GM12878 (cell line): ENCODE results near the gene ORAI3. TPM values are rescaled to one million over a fixed set of nuclear protein-coding genes. Genes with fewer than 3 reads are reported as not detected.

Experiments used
- ASH2L ChIP-seq: fragments of 300-600, 200-600 bp; sonication (generic); IDR thresholded peaks from 2 replicates; pipeline ENCODE4 v1.6.1; 2017; ENCODE audit warnings: low read depth, mild to moderate bottlenecking, borderline replicate concordance
- CEBPB ChIP-seq, 2 experiments: fragments of 150-350 bp in 1 of 2; IDR thresholded peaks; 2 replicates each; pipeline ENCODE4 v1.6.1; 2012 to 2014; ENCODE audit warnings: low read depth in 2 of 2, low read length in 2 of 2, borderline replicate concordance in 1 of 2, inconsistent platforms in 1 of 2
- GABPA ChIP-seq: IDR thresholded peaks from 2 replicates; pipeline ENCODE4 v1.6.1; 2014; ENCODE audit warnings: antibody characterized with exemption, low read depth, mild to moderate bottlenecking, inconsistent platforms
- HCFC1 ChIP-seq: fragments of 150-350 bp; IDR thresholded peaks from 2 replicates; pipeline ENCODE4 v1.6.1; 2014; ENCODE audit warnings: low read length
- IKZF2 ChIP-seq, 2 experiments: fragments of 450-650 bp; IDR thresholded peaks; 2 replicates each; pipeline ENCODE4 v1.6.1; 2017; ENCODE audit warnings: mild to moderate bottlenecking in 2 of 2, moderate library complexity in 2 of 2
- IRF4 ChIP-seq: IDR thresholded peaks from 2 replicates; pipeline ENCODE4 v1.6.1; 2011; ENCODE audit warnings: low read depth, low read length
- MTA2 ChIP-seq: fragments of 450-650 bp; IDR thresholded peaks from 2 replicates; pipeline ENCODE4 v1.6.1; 2016; ENCODE audit warnings: low read depth, mild to moderate bottlenecking, moderate library complexity
- MYB ChIP-seq: fragments of 150-350 bp; IDR thresholded peaks from 2 replicates; pipeline ENCODE4 v1.6.1; 2014; ENCODE audit warnings: mild to moderate bottlenecking, low read depth, low read length, borderline replicate concordance
- NFIC ChIP-seq: IDR thresholded peaks from 2 replicates; pipeline ENCODE4 v1.6.1; 2012; ENCODE audit warnings: low read depth, mild to moderate bottlenecking, inconsistent platforms, low read length, moderate library complexity
- NFXL1 ChIP-seq: fragments of 450-650 bp; IDR thresholded peaks from 2 replicates; pipeline ENCODE4 v1.6.1; 2017; ENCODE audit warnings: antibody characterized with exemption, mild to moderate bottlenecking, borderline replicate concordance
- NR2F1 ChIP-seq: fragments of 450-650 bp; conservative IDR thresholded peaks from 2 replicates; pipeline ENCODE4 v1.6.1; 2017; ENCODE audit warnings: mild to moderate bottlenecking
- RB1 ChIP-seq: fragments of 450-650 bp; formaldehyde crosslinking; IDR thresholded peaks from 2 replicates; pipeline ENCODE4 v1.6.1; 2017; ENCODE audit warnings: mild to moderate bottlenecking, borderline replicate concordance
- RCOR1 ChIP-seq: conservative IDR thresholded peaks from 2 replicates; pipeline ENCODE4 v1.6.1; 2012; ENCODE audit warnings: low read depth, low read length, improper control_type of control experiment
- RELA ChIP-seq: fragments of 450-650 bp; IDR thresholded peaks from 2 replicates; pipeline ENCODE4 v1.8.0; 2014; ENCODE audit warnings: borderline replicate concordance; ENCODE audit not compliant: partially characterized antibody
- RELB ChIP-seq: fragments of 450-650 bp; IDR thresholded peaks from 2 replicates; pipeline ENCODE4 v1.6.1; 2017; ENCODE audit warnings: low read depth, mild to moderate bottlenecking, moderate library complexity
- SIN3A ChIP-seq: IDR thresholded peaks from 2 replicates; pipeline ENCODE4 v1.6.1; 2012; ENCODE audit warnings: low read depth, low read length, improper control_type of control experiment
- SP1 ChIP-seq: IDR thresholded peaks from one replicate; pipeline ENCODE4 v1.6.1; 2011; ENCODE audit warnings: low read depth, low read length
- SPI1 ChIP-seq: IDR thresholded peaks from 2 replicates; pipeline ENCODE4 v1.6.1; 2011; ENCODE audit warnings: low read depth, mild to moderate bottlenecking, low read length, moderate library complexity, borderline replicate concordance; ENCODE audit not compliant: insufficient read depth
- SREBF2 ChIP-seq: IDR thresholded peaks from 2 replicates; pipeline ENCODE4 v1.6.1; 2012; ENCODE audit warnings: mild to moderate bottlenecking, low read length
- STAT3 ChIP-seq: IDR thresholded peaks from 2 replicates; pipeline ENCODE4 v1.6.1; 2011; ENCODE audit warnings: low read depth, low read length, improper control_type of control experiment
- SUPT20H ChIP-seq: IDR thresholded peaks from 2 replicates; pipeline ENCODE4 v1.6.1; 2011; ENCODE audit warnings: low read depth, mild to moderate bottlenecking, low read length, moderate library complexity, borderline replicate concordance; ENCODE audit not compliant: control insufficient read depth
- TCF7 ChIP-seq: IDR thresholded peaks from 2 replicates; pipeline ENCODE4 v1.6.1; 2014; ENCODE audit warnings: antibody characterized with exemption, borderline replicate concordance
- YBX1 ChIP-seq: fragments of 450-650 bp; IDR thresholded peaks from 2 replicates; pipeline ENCODE4 v1.6.1; 2016; ENCODE audit warnings: antibody characterized with exemption
- ZNF207 ChIP-seq: fragments of 450-650 bp; IDR thresholded peaks from 2 replicates; pipeline ENCODE4 v1.6.1; 2014; ENCODE audit warnings: antibody characterized with exemption, mild to moderate bottlenecking, borderline replicate concordance
- ZNF217 ChIP-seq: fragments of 450-650 bp; IDR thresholded peaks from 2 replicates; pipeline ENCODE4 v1.6.1; 2017; ENCODE audit warnings: antibody characterized with exemption, mild to moderate bottlenecking
- polyA plus RNA-seq, 11 experiments: library from polyadenylated mRNA; depleted of rRNA in 4 of 11; unstranded in 6 of 11; stranded (reverse) in 5 of 11; fragments of >200 nt; fragmentation: Nextera tagmentation in 4 of 11; fragmentation: Illumina TruSeq in 1 of 11; extraction: Ambion mirVana in 4 of 11; extraction: Trizol in 1 of 11; gene quantifications; 1 replicate in 1 of 11; 2 replicates in 10 of 11; pipeline versions ENCODE4 v1.2.1 to v1.2.3, GENCODE V29; 2011 to 2016; ENCODE audit warnings: inconsistent platforms in 2 of 11, missing spikeins in 2 of 11, low read depth in 1 of 11
- total RNA-seq, 4 experiments: library from RNA; depleted of rRNA in 3 of 4; stranded (reverse); fragments of >200 nt in 3 of 4; fragmentation: Illumina TruSeq in 1 of 4; extraction: Trizol in 1 of 4; gene quantifications; 2 replicates each; pipeline versions ENCODE4 v1.2.1 to v1.2.3, GENCODE V29; 2013 to 2021
- TF ChIP-seq, protein P1 (sequence below): fragments of 450-650 bp; IDR thresholded peaks from 2 replicates; pipeline ENCODE4 v1.6.1; 2018; ENCODE audit warnings: mild to moderate bottlenecking, low read depth, moderate library complexity; ENCODE audit not compliant: partially characterized antibody

ORAI3 gene
- total and polyA plus RNA-seq, 10 of the 15 experiments (the other 5 are each of a cell fraction or from before 2014, with no cell fraction given): 3.4 to 21.9 (median 16.2) TPM

- TF ChIP-seq, protein P1, sequence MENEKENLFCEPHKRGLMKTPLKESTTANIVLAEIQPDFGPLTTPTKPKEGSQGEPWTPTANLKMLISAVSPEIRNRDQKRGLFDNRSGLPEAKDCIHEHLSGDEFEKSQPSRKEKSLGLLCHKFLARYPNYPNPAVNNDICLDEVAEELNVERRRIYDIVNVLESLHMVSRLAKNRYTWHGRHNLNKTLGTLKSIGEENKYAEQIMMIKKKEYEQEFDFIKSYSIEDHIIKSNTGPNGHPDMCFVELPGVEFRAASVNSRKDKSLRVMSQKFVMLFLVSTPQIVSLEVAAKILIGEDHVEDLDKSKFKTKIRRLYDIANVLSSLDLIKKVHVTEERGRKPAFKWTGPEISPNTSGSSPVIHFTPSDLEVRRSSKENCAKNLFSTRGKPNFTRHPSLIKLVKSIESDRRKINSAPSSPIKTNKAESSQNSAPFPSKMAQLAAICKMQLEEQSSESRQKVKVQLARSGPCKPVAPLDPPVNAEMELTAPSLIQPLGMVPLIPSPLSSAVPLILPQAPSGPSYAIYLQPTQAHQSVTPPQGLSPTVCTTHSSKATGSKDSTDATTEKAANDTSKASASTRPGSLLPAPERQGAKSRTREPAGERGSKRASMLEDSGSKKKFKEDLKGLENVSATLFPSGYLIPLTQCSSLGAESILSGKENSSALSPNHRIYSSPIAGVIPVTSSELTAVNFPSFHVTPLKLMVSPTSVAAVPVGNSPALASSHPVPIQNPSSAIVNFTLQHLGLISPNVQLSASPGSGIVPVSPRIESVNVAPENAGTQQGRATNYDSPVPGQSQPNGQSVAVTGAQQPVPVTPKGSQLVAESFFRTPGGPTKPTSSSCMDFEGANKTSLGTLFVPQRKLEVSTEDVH: no peak
- TF ChIP-seq SP1 (no peak), RCOR1 (no peak), MTA2 (peak; percentile 49; the same call in 1 of the 2 replicates), RELA (no peak), SUPT20H (no peak), SPI1 (no peak; the same call in 1 of the 2 replicates), IRF4 (no peak), NR2F1 (peak; percentile 72; the same call in 1 of the 2 replicates), RB1 (no peak), MYB (no peak; the same call in 1 of the 2 replicates), IKZF2 (IDR thresholded peaks at IDR 0.05) (peak; percentile 42 to 62; a peak in 2 of 4 replicates), STAT3 (no peak), HCFC1 (no peak), NFIC (no peak), CEBPB (IDR thresholded peaks at IDR 0.05; ENCODE audit: borderline replicate concordance in 1 of 2, low read depth in 2 of 2, low read length in 2 of 2) (no peak), ZNF217 (no peak), NFXL1 (no peak), SREBF2 (no peak), TCF7 (no peak), YBX1 (no peak), GABPA (no peak), ASH2L (no peak), SIN3A (0 out of 2 replicates have a peak, but pooled peaks have one; percentile 23), RELB (peak; percentile 41; the same call in 1 of the 2 replicates), ZNF207 (no peak)
Measured at GRCh38 chr16:30949650-30950515, 1.0 kb downstream of the ORAI3 start (continued).
